ENCODE measurements around the gene ACAT2.
A peak's percentile ranks its signal among the peaks of the same experiment; 100 is the strongest.
"Not testable (repeated sequence)": the region's sequence is repeated elsewhere in the genome, so short reads cannot be mapped to it uniquely, and the experiment has no call there.

Gene ACAT2

DNA sequence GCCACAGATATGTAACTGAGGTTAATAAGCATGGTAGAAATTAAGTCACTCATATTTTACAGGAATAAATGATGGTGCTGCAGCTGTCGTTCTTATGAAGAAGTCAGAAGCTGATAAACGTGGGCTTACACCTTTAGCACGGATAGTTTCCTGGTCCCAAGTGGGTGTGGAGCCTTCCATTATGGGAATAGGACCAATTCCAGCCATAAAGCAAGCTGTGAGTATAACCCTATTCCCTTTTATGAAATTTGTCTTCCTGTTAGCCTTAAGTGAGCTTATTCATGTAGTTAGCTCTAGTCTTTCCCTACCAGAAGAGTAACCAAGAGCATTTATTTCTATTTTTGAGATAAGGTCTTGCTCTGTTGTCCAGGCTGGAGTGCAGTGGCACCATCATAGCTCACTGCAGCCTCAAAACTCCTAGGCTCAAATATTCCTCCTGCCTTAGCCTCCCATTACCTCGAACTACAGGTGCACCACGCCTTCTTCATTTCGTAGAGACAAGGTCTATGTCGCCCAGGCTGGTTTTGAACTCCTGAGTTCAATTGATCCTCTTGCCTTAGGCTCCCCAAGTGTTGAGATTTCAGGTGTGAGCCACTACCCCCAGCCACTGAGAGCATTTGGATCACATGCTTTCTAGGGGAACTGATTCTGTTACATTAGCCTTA is 15.5 kb downstream of the ACAT2 start:
- no peak for DNase-seq

DNA sequence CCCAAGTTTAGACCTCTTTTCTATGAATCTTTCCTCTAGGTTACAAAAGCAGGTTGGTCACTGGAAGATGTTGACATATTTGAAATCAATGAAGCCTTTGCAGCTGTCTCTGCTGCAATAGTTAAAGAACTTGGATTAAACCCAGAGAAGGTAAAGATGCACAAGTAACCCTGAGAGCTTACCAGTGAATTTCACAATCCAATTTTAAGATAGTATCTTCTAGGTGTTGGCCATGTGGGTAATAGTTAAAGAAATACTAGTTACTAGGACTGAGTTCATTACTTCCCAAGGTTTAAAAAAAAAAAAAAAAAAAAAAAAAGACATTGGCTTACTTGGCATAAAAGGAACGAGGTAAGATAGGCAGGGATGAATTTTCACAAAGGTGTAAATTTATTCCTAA is 16.3 kb downstream of the ACAT2 start:
- no peak for DNase-seq

DNA sequence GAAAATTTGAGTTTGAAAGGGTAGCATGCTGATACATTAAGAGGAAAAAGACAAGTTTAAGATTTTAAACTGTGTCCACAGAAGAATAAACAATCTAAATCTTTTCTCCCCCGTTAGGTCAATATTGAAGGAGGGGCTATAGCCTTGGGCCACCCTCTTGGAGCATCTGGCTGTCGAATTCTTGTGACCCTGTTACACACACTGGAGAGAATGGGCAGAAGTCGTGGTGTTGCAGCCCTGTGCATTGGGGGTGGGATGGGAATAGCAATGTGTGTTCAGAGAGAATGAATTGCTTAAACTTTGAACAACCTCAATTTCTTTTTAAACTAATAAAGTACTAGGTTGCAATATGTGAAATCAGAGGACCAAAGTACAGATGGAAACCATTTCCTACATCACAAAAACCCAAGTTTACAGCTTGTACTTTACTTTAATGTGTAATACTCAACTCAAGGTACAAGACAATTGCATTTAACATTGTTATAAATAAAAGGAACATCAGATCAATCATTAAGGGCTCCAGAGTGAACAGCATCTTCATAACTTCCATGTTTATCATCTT is 16.8 kb downstream of the ACAT2 start:
- DNase-seq: no peak

DNA sequence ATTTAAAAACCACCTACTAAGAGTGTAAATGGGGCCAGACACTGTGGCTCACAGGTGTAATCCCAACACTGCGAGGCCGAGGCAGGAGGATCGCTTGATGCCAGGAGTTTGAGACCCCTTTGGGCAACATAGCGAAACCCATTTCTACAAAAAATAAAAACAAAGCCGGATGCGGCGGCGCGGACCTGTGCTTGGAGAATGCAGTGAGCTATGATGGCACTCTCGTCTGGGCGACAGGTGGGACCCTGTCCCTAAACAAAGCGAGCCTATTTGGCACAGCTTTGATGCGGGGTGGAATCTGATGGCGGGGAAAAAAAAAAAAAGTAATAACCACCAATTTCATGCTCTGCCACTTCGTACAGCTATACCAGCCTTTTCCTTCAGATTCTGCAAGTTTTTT is 26.4 kb downstream of the ACAT2 start:
- DNase-seq: peak; percentile 10

DNA sequence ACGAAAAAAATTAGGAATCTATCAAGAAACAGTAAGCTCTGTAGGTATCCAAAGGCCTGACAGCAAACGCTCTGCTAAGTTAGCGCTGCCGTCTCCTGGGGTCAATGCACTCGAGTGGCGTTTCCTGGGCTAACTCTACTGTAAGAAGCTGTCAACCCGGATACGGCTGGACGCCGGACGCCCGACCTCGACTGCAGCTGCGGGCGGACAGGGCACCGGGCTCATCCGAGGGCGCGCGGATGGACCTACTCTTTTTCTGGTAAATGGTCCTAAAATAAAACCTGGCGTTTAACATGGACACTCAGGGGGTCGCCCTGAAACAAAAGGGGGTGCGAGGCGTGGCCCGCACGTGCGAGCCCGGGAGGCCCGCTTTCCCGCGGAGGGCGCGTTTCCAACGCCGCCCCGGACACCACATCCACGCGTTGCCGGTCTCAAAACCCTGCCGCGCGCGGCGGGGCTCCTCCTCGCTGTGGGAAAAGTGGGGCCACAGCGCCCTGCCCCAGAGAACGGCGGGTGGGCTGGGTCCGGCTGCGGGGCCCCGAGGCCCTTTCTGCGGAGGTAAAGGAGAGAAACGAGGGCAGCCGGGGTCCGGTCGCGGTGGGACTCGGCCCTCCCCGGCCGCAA is 27.0 kb downstream of the ACAT2 start:
- peak; percentile 26 for DNase-seq

DNA sequence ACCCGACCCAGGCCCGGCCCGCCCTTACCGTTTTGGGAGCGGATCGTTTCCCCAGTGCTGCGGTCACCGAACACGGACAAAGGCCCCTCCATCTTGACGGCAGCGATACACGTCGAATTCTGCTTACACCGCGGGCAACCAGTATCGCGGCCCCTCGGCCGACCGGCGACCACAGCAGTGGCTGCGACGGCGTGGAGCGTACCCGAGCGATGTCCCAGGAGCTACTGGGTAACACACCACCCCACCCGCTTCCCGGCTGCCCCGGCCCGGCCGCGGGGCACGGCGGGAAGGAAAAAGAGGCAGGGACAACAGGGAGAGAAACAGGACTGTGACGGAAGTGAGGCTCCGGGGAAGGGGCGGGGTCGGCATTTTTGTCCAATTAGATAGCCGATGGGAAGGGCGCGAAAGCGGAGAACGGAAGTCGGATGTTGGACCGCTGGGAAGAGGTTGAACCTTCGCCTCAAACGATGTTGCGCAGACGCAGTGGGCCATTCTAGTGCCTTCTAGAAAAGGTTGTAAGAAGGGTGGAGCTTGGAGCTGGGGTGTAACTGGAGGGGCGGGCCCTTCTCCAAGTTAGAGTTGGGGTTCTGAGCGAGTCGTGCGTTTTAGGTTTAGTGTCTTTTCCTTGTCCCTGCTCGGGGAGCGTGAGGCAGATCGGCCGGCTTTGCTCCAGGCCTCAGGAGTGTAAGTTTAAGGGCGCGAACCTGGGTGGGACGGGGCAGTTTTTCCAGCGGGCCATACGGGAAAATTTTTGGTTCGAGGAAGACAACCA is 27.7 kb downstream of the ACAT2 start, which contains the start of gene TCP1:
Gene TCP1, minus strand, starts transcription at position 226 of the 772 bp plus-strand sequence. Its CDS starts 134 bp downstream, at position 92.
- DNase-seq: peak; percentile 99

DNA sequence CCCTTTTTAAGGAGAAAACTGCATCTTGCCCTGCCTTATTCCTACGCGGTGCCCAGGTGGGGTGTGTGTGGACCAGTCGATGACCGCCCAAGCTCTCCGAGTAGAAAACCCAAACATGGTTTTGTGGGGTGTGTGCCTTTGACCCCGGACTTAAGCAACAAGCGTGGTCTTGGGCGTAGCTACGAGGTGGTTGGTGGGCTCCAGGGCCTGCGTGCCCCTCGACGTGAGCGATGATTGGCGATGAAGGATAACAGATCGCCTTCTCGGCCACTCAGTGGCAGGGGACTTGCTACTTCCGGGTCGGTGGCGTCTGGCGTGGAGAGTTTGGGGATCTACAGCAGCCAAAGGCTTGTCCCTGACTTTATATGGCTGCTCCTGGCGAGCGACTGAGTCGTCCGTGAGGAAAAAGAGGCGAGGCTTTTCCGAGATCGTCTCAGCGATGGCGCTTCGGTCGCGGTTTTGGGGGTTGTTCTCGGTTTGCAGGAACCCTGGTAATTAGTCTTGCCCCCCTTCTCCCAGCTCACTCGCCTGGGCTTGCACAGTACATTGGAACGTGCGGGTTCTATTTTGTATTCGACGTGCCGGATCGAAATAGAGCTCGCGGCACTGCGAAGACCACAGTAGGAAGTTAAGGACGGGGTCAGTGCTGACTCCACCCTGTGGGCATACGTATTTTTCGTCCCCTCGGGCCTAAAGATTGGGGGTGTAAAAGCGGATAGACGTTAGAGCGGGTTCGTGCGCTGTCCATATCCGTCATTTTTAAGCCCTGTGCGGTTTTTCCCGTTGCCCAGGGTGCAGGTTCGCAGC is 28.5 kb downstream of the ACAT2 start, which contains the start of gene MRPL18:
Gene MRPL18, plus strand, starts transcription at position 319 of the 807 bp plus-strand sequence. Its CDS starts 121 bp downstream, at position 440.
- DNase-seq: peak; percentile 86

DNA sequence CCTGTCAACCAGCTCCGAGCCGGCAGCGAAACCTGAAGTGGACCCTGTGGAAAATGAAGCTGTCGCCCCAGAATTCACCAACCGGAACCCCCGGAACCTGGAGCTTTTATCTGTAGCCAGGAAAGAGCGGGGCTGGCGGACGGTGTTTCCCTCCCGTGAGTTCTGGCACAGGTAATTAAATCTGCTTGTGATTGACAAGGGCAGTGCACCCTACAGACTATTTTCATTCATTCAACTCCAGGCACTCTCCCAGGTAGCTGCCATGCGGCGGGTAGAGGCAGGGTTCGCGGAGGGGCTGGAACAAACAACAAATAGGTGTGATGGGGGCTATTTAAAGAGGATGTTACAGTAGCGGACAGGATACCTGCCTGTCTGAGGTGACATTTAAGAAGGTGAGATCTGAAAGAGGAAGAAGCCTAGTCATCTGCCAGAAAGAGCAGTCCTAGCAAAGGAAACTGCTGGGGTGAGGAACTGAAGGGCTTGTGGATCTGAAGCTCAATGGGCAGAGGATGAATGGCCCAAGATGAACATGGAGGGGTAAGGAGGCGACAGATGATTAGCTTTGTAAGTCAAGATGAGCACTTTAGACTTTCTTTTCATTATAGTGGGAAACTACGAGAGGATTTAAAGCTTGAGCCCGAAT is 29.2 kb downstream of the ACAT2 start:
- no peak for DNase-seq

DNA sequence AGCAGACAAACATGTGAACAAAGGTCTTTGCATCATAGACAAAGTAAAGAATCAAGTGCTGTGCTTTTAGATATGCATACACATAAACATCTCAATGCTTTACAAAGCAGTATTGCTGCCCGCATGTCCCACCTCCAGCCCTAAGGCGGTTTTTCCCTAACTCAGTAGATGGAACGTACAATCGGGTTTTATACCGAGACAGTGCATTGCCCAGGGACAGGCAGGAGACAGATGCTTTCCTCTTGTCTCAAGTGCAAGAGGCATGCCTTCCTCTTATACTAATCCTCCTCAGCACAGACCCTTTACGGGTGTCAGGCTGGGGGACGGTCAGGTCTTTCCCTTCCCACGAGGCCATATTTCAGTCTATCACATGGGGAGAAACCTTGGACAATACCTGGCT is 33.1 kb downstream of the ACAT2 start:
- not testable (repeated sequence) for DNase-seq

DNA sequence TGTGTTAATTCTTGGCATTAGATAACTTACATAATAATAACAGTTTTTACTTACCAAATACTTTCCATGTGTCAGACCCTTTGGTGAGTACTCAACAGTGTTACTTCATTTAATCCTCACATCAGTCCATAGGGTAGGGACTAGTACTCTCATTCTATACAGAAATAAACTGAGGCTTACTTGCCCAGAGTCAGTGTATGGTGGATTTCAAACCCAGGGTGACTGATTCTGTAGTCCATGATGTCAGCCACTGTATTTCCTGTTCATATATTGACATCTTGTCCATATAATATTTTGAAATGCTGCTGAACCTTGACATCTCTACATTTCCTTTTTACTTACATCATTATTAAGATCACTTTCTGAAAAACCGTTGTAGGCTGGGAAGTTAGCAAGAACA is 35.7 kb downstream of the ACAT2 start:
- no peak for DNase-seq

DNA sequence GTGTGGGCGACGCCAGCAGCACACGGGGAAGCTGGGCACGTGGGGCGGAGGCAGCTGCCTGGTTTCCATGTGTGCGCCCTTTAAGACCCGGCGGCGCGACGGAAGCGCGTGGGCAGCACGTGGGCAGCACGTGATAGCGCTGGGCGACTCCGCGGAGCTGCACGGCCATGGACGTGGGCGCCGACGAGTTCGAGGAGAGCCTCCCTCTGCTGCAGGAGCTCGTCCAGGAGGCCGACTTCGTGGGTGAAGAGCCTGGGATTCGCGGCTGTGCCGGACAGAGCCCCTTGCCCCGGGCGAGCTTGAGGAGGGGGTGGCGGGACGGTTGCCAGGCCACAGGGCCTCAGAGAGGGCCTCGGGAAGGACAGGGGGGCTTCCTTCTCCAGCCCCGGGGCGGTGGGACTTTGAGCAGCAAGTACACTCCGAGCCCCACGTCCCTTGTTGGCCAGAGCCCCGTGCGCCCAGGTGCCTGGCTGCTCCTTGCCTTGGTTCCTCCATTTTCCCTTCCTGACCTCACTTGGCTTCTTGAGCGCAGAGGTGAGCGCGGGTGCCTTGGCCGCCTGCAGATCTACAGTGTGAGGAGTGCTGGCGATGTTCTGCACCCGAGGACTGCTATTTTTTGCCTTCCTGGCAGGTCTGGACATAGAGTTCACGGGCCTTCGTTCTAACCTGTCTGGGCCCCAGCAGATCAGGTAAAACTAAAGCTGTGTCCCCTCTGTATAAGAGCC is 38.5 kb downstream of the ACAT2 start, which contains the start of gene PNLDC1:
Gene PNLDC1, plus strand, starts transcription at position 136 of the 725 bp plus-strand sequence. Its CDS starts 32 bp downstream, at position 168.
- no peak for DNase-seq

DNA sequence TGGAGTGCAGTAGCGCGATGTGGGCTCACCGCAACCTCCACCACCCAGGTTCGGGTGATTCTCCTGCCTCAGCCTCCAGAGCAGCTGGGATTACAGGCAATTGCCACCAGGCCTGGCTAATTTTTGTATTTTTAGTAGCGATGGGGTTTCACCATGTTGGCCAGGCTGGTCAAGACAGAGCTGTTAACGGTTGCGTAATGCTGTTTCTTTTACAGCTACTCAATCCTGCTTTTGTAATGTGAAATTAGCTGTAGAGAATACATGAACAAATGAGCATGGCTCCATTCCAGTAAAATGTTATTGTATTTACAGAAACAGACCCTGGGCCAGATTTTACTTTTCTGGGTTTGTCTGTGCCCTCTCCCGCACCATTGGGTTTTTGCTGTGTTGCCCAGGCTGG is 40.1 kb downstream of the ACAT2 start:
- DNase-seq: no peak

DNA sequence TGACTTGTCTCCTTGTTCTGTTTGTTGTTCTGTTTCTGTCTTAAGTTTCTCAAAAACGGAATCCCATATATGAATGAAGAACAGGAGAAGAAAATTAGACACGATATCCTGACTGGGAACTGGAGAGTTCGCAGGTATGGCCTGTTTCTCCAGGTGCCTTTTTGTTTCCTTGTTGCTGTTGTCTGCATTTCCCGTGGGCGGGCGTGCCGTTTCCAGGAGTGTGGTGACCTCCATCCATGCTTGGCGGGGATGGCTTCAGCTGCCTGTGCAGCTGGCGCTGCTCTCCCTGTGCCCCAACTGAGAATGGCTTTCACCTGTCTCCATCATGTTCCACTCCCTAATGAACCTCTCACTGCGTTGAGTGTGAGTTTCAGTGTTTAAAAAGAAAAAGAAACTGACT is 42.7 kb downstream of the ACAT2 start:
- DNase-seq: no peak

DNA sequence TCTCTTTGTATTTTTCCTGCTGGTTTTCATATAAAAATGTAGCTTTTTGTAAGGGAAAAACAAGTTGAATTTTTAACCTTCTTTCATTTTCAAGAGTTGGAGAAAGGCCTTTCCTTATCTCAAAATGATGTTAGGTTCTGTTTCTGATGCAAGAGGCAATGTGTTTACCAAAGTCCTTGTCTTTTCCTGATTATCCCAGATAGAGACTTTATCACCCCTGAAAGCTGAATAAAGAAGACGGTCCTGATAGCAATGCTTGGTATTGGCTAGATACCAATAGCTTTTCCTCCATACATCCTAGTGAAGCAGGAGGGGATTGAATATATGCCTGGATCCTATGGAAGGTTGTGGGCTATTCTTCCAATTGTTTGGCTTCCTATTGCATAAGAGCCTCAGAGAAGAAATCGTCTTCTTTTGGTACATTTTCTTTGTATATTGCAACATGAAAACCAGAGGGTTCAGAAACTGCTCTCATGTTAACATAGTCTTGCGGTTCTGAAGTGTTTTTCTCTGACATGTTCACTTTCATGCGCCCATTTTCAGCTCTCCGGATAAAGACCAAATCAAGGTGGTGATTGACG is 43.7 kb downstream of the ACAT2 start:
- no peak for DNase-seq

DNA sequence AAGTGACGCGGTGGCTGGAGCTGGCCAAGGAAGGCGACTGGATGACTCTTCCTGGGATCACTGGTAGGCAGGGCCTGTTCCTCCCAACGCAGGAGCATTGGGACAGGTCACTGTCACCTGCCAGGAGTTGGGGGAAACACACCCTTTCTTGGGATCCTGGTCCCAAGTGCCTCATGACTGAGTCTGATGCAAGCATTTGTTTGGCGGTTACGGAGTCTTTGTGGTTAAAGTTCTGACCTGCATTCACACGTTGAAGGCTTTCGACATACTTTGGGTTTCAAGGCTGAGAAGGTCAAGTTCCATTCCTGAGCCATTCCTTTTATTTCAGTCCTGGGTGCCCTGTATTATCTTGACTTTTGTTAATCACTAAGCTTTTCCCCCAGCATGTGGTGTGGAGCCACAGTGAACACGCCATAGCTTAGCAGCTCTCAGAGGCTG is 44.2 kb downstream of the ACAT2 start:
- no peak for DNase-seq

DNA sequence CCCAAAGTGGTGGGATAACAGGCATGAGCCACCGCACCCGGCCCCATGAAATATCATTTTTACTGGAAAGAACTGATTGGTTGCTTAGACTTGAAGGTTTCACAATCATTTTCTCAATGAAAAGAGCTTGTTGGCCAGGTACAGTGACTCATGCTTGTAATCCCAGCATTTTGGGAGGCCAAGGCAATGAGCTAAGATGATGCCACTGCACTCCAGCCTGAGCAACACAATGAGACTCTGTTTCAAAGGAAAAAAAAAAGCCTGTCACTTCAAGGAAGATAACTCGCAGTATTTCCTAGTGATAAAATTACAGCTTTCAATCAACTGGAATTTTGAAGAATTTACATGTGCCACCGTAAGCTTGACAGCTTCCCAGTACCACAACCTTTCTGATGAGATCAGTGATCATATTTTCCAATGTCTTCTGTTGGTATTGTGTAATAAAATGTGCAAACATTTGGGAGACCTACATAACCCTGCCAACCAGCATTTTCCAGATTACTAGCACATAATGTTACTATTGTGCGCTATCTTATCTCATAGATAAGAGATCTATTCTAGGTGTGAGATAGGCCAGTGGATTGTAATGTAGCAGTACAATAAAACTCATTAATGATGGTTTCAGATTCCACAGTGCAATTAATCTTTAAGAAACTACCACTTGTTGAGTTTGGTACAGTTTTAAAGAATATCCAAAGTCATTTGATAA is 45.5 kb downstream of the ACAT2 start:
- DNase-seq: no peak

DNA sequence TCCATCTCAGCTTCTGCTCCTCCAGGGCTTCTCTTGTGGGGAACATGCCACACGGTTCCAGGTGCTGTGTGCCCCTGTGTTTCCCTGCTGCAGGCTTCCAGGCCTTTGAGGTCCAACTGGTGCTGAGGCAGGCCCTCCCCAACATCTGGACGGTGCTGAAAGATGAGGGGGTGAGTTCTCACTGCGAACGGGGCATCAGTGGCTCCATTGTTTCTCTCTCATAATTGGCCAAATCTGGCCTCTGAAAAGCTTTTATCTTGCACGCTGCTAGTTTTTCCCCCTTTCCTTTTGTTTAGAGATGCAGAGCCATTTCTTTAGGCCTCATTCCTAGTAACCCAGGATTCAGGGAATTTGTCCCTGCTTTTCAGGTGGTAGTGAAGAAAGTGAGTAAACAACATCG is 46.8 kb downstream of the ACAT2 start:
- no peak for DNase-seq

DNA sequence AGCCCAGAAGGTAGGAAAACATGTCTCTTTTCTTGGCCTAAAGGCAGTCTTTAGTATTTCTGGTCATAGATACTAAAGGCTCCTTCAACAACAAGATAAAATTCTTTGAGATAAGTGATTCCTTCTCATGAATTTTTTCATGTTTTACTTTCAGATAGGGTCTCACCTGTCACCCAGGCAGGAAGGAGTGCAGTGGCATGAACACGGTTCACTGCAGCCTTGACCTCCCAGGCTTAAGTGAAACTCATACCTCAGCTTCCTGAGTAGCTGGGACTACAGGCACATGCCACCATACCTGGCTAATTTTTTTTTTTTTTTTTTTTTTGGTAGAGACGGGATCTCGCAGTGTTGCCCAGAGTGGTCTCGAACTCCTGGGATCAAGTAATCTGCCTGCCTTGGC is 47.3 kb downstream of the ACAT2 start:
- no peak for DNase-seq

DNA sequence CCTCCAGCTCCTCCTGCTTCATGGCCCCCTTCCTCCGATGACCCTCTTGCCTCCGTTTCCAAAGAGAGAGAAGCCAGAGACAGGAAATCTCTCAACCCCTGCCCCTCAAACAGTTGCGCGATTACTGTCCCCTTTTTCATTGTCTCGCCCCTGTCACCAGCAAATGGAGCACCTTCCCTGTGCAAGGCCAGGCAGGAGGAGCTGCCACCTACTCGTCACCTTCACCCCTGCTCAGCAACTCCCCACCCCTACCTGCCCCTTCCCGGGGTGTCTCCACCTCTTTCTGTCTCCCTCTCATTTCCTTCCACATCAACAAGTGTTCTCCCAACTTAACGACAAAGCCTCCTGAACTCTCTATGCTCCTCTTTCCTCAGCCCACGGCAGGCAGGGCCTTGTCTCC is 51.9 kb downstream of the ACAT2 start:
- no peak for DNase-seq

DNA sequence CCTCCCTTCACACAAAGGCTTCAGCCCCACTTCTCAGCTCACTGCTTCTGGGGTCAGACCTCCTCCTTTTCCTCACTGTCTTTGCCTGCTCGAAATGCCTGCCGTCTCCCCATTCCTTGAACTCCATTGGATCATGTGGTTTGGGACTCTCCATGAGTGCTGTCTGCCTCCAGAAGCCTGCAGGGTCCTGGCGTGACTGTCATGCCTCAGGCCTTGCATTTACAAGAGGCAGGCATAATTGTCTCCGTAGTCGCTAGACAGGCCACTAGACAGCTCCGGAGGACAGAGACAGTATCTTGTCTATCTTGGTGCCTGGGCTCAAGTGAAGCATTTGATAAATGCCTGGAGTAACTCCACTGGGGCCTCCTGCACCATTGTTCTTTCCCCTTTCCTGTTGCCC is 53.6 kb downstream of the ACAT2 start:
- no peak for DNase-seq

Data from stimulated activated CD4-positive, alpha-beta T cell treated with anti-CD3 and anti-CD28 coated beads, Interleukin-4, amount 100 ng/mL, for 1 hour (primary cell).